Measurements from ENCODE around the gene MAP2K2.

- TF ChIP-seq CTCF (IDR thresholded peaks at IDR 0.05) (no peak), POLR2A (IDR thresholded peaks at IDR 0.05) (peak in 1 of 2 donors; percentile 39)
Measured at GRCh38 chr19:4052993-4053422, 70.9 kb downstream of the MAP2K2 start.

All from adrenal gland (tissue), 5 donors.